SK-N-SH treated with all-trans-retinoic acid at 6 μM for 48 hours (cell line): ENCODE measurements around the gene NBAS.

Experiments
- ARNTL ChIP-seq: fragments of 450-650 bp; formaldehyde crosslinking; IDR thresholded peaks from 2 replicates; pipeline ENCODE4 v1.5.0; 2020; ENCODE audit warnings: low read depth, mild to moderate bottlenecking, moderate library complexity, borderline replicate concordance
- TF ChIP-seq, protein P1 (sequence below): fragments of 250-450 bp; sonication (Bioruptor Pico); IDR thresholded peaks from 2 replicates; pipeline ENCODE4 v1.5.1; 2021; ENCODE audit warnings: mild to moderate bottlenecking, moderate library complexity
- TF ChIP-seq, protein P2 (sequence below): fragments of 250-450 bp; sonication (Bioruptor Pico); IDR thresholded peaks from 2 replicates; pipeline ENCODE4 v1.5.1; 2020; ENCODE audit warnings: low read depth, mild to moderate bottlenecking, moderate library complexity

DNA sequence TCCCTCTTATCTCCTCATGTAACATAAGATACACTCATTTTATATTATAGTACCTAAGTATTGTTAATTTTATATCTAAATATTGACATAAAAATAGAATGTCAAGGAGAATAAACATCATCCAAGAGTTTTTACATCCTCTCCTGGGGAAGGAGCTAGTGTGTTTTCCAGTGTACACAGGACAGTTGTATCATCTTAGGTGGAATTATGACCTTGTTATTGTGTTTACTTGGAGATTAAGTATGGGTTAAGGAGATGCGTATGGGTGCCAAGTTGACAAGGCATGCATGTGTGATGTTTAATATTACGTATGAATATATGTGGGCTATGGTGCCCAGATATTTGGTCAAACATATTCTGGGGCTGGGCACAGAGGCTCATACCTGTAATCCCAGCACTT, 19.3 kb upstream of the NBAS start:
- TF ChIP-seq, protein P1, sequence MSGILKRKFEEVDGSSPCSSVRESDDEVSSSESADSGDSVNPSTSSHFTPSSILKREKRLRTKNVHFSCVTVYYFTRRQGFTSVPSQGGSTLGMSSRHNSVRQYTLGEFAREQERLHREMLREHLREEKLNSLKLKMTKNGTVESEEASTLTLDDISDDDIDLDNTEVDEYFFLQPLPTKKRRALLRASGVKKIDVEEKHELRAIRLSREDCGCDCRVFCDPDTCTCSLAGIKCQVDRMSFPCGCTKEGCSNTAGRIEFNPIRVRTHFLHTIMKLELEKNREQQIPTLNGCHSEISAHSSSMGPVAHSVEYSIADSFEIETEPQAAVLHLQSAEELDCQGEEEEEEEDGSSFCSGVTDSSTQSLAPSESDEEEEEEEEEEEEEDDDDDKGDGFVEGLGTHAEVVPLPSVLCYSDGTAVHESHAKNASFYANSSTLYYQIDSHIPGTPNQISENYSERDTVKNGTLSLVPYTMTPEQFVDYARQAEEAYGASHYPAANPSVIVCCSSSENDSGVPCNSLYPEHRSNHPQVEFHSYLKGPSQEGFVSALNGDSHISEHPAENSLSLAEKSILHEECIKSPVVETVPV (CRISPR knock-in tag): no peak
- TF ChIP-seq ARNTL (CRISPR knock-in tag): no peak
- TF ChIP-seq, protein P2, sequence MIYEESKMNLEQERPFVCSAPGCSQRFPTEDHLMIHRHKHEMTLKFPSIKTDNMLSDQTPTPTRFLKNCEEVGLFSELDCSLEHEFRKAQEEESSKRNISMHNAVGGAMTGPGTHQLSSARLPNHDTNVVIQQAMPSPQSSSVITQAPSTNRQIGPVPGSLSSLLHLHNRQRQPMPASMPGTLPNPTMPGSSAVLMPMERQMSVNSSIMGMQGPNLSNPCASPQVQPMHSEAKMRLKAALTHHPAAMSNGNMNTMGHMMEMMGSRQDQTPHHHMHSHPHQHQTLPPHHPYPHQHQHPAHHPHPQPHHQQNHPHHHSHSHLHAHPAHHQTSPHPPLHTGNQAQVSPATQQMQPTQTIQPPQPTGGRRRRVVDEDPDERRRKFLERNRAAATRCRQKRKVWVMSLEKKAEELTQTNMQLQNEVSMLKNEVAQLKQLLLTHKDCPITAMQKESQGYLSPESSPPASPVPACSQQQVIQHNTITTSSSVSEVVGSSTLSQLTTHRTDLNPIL (CRISPR knock-in tag): no peak
